HepG2 (cell line): ENCODE measurements around the gene TCN2. TPM values are rescaled to one million over a fixed set of nuclear protein-coding genes. Genes with fewer than 3 reads are reported as not detected.

ENCODE experiments used
- ADNP ChIP-seq: sonication (generic); formaldehyde crosslinking; IDR thresholded peaks from 2 replicates; pipeline ENCODE4 v1.4.0; 2020; ENCODE audit warnings: missing genetic modification reagents
- HMG20B ChIP-seq: conservative IDR thresholded peaks from 2 replicates; pipeline ENCODE4 v1.6.1; 2016; ENCODE audit warnings: missing genetic modification reagents, missing compliant biosample characterization
- KDM5B ChIP-seq: sonication (generic); formaldehyde crosslinking; IDR thresholded peaks from 2 replicates; pipeline ENCODE4 v1.4.0; 2020; ENCODE audit warnings: missing genetic modification reagents, mild to moderate bottlenecking, borderline replicate concordance
- PBX3 ChIP-seq: sonication (generic); formaldehyde crosslinking; IDR thresholded peaks from 2 replicates; pipeline ENCODE4 v1.8.1; 2023; ENCODE audit warnings: missing genetic modification reagents, inconsistent platforms, borderline replicate concordance
- POLR2AphosphoS5 ChIP-seq: IDR thresholded peaks from 2 replicates; pipeline ENCODE4 v1.6.1; 2012; ENCODE audit warnings: low read depth, low read length
- THAP7 ChIP-seq: sonication (generic); formaldehyde crosslinking; IDR thresholded peaks from 2 replicates; pipeline ENCODE4 v1.8.1; 2023; ENCODE audit warnings: mild to moderate bottlenecking, missing genetic modification reagents
- TOE1 ChIP-seq: sonication (generic); formaldehyde crosslinking; IDR thresholded peaks from 2 replicates; pipeline ENCODE4 v1.4.0; 2020; ENCODE audit warnings: mild to moderate bottlenecking, missing genetic modification reagents
- TRIM24 ChIP-seq: sonication (generic); formaldehyde crosslinking; IDR thresholded peaks from 2 replicates; pipeline ENCODE4 v1.8.0; 2022; ENCODE audit warnings: mild to moderate bottlenecking, missing genetic modification reagents
- ZBTB26 ChIP-seq: IDR thresholded peaks from 2 replicates; pipeline ENCODE4 v1.6.1; 2016; ENCODE audit warnings: missing compliant biosample characterization, missing genetic modification reagents, borderline replicate concordance
- ZKSCAN5 ChIP-seq: sonication (generic); formaldehyde crosslinking; IDR thresholded peaks from 2 replicates; pipeline ENCODE4 v1.5.1; 2020; ENCODE audit warnings: mild to moderate bottlenecking, missing genetic modification reagents
- ZNF12 ChIP-seq: sonication (generic); formaldehyde crosslinking; IDR thresholded peaks from 2 replicates; pipeline ENCODE4 v1.5.0; 2020; ENCODE audit warnings: missing genetic modification reagents
- ZNF263 ChIP-seq: sonication (generic); formaldehyde crosslinking; IDR thresholded peaks from 2 replicates; pipeline ENCODE4 v1.4.0; 2020; ENCODE audit warnings: missing genetic modification reagents
- ZNF556 ChIP-seq: sonication (generic); formaldehyde crosslinking; IDR thresholded peaks from 2 replicates; pipeline ENCODE4 v1.4.0; 2020; ENCODE audit warnings: mild to moderate bottlenecking, missing genetic modification reagents, borderline replicate concordance
- polyA plus RNA-seq, 8 experiments: library from polyadenylated mRNA; depleted of rRNA in 3 of 8; stranded (reverse) in 7 of 8; unstranded in 1 of 8; fragments of >200 nt; fragmentation: Illumina TruSeq in 4 of 8; extraction: Trizol in 4 of 8; gene quantifications; 2 replicates each; pipeline versions ENCODE4 v1.2.1 to v1.2.3, GENCODE V29; 2011 to 2016; ENCODE audit warnings: low read depth in 4 of 8, missing spikeins in 1 of 8, mixed read lengths in 1 of 8; ENCODE audit not compliant: insufficient read depth in 1 of 8
- total RNA-seq, 5 experiments: library from RNA; depleted of rRNA; stranded (reverse); fragments of >200 nt; fragmentation: Illumina TruSeq; extraction: Trizol; gene quantifications; 2 replicates each; pipeline ENCODE4 v1.2.3, GENCODE V29; 2016; ENCODE audit warnings: low read depth in 1 of 5
- TF ChIP-seq, protein P1 (sequence below): sonication (generic); formaldehyde crosslinking; IDR thresholded peaks from 2 replicates; pipeline ENCODE4 v1.4.0; 2020; ENCODE audit warnings: missing genetic modification reagents; ENCODE audit errors: not compliant biosample characterization
- TF ChIP-seq, protein P2 (sequence below): sonication (generic); formaldehyde crosslinking; IDR thresholded peaks from 2 replicates; pipeline ENCODE4 v1.8.0; 2022; ENCODE audit warnings: mild to moderate bottlenecking, missing genetic modification reagents, borderline replicate concordance
- TF ChIP-seq, protein P3 (sequence below): sonication (generic); formaldehyde crosslinking; IDR thresholded peaks from 2 replicates; pipeline ENCODE4 v1.4.0; 2020; ENCODE audit warnings: missing genetic modification reagents
- TF ChIP-seq, protein P4 (sequence below): sonication (generic); formaldehyde crosslinking; IDR thresholded peaks from 2 replicates; pipeline ENCODE4 v1.4.0; 2020; ENCODE audit warnings: missing genetic modification reagents
- TF ChIP-seq, protein P5 (sequence below): sonication (generic); formaldehyde crosslinking; IDR thresholded peaks from 2 replicates; pipeline ENCODE4 v1.8.0; 2023; ENCODE audit warnings: mild to moderate bottlenecking, missing genetic modification reagents

The TCN2 gene
- total and polyA plus RNA-seq, 2 of the 13 experiments (the other 11 are each of a cell fraction or from before 2014, with no cell fraction given): 0.29 to 0.31 TPM

DNA sequence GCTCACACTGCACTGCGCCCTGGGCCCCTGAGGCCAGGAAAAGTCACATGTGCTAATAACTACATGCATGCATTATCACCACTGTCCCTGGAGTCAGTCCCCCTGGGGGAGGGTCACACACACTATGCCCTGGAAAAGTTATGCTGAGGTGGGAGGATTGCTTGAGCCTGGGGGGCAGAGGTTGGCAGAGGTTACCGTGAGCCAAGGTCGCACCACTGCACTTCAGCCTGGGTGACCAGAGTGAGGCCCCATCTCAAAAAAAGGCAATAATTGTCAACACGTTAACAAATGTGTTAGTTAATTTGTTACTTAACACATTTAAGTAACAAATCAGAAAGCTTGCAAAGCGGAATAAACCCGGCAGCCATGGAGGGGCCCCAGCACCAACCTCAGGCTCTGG lies 47.1 kb upstream of the TCN2 start (continued):
- TF ChIP-seq THAP7 (CRISPR knock-in tag): no peak
- no peak for TF ChIP-seq ZBTB26 (CRISPR knock-in tag)
- no peak for TF ChIP-seq TOE1
- TF ChIP-seq POLR2AphosphoS5: no peak
- no peak for TF ChIP-seq TRIM24 (CRISPR knock-in tag)
- TF ChIP-seq ZNF12 (CRISPR knock-in tag): no peak
- TF ChIP-seq ZNF556 (CRISPR knock-in tag): no peak
- TF ChIP-seq, protein P1, sequence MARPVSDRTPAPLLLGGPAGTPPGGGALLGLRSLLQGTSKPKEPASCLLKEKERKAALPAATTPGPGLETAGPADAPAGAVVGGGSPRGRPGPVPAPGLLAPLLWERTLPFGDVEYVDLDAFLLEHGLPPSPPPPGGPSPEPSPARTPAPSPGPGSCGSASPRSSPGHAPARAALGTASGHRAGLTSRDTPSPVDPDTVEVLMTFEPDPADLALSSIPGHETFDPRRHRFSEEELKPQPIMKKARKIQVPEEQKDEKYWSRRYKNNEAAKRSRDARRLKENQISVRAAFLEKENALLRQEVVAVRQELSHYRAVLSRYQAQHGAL (CRISPR knock-in tag): no peak
- TF ChIP-seq ZNF263 (CRISPR knock-in tag): no peak
- TF ChIP-seq, protein P2, sequence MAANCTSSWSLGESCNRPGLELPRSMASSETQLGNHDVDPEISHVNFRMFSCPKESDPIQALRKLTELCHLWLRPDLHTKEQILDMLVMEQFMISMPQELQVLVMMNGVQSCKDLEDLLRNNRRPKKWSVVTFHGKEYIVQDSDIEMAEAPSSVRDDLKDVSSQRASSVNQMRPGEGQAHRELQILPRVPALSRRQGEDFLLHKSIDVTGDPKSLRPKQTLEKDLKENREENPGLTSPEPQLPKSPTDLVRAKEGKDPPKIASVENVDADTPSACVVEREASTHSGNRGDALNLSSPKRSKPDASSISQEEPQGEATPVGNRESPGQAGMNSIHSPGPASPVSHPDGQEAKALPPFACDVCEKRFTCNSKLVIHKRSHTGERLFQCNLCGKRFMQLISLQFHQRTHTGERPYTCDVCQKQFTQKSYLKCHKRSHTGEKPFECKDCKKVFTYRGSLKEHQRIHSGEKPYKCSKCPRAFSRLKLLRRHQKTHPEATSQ (CRISPR knock-in tag): no peak
- TF ChIP-seq KDM5B (CRISPR knock-in tag): no peak
- TF ChIP-seq ZKSCAN5: no peak
- TF ChIP-seq, protein P3, sequence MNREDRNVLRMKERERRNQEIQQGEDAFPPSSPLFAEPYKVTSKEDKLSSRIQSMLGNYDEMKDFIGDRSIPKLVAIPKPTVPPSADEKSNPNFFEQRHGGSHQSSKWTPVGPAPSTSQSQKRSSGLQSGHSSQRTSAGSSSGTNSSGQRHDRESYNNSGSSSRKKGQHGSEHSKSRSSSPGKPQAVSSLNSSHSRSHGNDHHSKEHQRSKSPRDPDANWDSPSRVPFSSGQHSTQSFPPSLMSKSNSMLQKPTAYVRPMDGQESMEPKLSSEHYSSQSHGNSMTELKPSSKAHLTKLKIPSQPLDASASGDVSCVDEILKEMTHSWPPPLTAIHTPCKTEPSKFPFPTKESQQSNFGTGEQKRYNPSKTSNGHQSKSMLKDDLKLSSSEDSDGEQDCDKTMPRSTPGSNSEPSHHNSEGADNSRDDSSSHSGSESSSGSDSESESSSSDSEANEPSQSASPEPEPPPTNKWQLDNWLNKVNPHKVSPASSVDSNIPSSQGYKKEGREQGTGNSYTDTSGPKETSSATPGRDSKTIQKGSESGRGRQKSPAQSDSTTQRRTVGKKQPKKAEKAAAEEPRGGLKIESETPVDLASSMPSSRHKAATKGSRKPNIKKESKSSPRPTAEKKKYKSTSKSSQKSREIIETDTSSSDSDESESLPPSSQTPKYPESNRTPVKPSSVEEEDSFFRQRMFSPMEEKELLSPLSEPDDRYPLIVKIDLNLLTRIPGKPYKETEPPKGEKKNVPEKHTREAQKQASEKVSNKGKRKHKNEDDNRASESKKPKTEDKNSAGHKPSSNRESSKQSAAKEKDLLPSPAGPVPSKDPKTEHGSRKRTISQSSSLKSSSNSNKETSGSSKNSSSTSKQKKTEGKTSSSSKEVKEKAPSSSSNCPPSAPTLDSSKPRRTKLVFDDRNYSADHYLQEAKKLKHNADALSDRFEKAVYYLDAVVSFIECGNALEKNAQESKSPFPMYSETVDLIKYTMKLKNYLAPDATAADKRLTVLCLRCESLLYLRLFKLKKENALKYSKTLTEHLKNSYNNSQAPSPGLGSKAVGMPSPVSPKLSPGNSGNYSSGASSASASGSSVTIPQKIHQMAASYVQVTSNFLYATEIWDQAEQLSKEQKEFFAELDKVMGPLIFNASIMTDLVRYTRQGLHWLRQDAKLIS: no peak
- TF ChIP-seq, protein P4, sequence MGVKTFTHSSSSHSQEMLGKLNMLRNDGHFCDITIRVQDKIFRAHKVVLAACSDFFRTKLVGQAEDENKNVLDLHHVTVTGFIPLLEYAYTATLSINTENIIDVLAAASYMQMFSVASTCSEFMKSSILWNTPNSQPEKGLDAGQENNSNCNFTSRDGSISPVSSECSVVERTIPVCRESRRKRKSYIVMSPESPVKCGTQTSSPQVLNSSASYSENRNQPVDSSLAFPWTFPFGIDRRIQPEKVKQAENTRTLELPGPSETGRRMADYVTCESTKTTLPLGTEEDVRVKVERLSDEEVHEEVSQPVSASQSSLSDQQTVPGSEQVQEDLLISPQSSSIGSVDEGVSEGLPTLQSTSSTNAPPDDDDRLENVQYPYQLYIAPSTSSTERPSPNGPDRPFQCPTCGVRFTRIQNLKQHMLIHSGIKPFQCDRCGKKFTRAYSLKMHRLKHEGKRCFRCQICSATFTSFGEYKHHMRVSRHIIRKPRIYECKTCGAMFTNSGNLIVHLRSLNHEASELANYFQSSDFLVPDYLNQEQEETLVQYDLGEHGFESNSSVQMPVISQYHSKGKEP (CRISPR knock-in tag): no peak
- TF ChIP-seq, protein P5, sequence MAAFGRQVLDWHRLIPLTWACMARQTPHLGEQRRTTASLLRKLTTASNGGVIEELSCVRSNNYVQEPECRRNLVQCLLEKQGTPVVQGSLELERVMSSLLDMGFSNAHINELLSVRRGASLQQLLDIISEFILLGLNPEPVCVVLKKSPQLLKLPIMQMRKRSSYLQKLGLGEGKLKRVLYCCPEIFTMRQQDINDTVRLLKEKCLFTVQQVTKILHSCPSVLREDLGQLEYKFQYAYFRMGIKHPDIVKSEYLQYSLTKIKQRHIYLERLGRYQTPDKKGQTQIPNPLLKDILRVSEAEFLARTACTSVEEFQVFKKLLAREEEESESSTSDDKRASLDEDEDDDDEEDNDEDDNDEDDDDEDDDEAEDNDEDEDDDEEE: no peak
- TF ChIP-seq HMG20B: no peak
- no peak for TF ChIP-seq ADNP (CRISPR knock-in tag)
- no peak for TF ChIP-seq PBX3 (CRISPR knock-in tag)
